ENCODE data around the gene SMIM38. TPM values are rescaled to one million over a fixed set of nuclear protein-coding genes. Genes with fewer than 3 reads are reported as not detected.

Gene SMIM38
- total RNA-seq = 0.51 and 0.64 TPM in 2 replicates

DNA sequence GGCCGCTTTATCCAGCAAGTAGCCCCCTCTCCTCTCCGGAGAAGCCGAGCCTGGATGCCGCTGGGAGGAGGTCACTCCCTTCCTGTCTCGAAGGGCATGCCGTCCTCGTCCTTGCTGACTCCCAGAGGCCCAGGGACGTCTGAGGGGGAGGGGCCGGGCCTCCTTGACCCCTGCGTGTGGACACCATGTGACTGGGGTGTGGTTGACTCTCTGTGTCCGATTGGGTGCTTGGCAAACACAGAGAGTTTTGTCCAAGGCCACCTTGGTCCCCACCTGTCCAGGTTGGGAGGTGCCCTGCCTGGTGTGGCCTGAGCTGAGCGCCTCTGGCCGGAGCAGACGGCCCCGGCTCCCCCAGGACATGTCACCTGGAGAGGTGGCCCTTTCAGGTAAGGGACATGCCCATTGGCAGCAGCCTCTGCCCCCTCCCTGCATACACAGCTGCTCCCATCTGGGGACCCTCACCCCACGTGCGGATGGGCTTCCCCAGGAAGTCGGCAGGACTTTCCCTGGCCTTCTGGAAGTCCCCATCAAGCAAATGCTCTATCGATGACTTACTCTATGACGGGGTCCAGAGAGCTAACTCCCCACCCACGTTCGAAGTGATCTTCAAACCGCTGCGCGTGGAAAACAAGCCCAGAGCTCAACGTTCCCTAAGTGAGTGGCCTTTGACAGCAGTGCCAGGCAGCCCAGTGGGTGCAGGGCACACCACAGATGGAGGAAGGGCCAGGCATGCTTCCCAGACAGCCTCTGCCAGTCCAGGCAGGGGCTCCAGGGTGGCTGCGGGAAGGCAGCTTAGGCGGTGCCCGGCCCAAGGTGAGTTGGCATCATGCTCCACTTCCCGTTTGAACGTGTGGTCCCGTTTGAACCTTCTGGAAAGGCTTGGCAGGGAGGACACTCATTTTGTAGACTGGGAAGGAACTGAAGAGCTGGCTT is at the start of gene SMIM38:
Gene SMIM38 (plus strand): TSS at position 634 of the 933 bp plus-strand sequence. CDS start 1,912 bp downstream, outside the sequence.
- intact Hi-C loops (cut with micrococcal nuclease) = no loop called here

DNA sequence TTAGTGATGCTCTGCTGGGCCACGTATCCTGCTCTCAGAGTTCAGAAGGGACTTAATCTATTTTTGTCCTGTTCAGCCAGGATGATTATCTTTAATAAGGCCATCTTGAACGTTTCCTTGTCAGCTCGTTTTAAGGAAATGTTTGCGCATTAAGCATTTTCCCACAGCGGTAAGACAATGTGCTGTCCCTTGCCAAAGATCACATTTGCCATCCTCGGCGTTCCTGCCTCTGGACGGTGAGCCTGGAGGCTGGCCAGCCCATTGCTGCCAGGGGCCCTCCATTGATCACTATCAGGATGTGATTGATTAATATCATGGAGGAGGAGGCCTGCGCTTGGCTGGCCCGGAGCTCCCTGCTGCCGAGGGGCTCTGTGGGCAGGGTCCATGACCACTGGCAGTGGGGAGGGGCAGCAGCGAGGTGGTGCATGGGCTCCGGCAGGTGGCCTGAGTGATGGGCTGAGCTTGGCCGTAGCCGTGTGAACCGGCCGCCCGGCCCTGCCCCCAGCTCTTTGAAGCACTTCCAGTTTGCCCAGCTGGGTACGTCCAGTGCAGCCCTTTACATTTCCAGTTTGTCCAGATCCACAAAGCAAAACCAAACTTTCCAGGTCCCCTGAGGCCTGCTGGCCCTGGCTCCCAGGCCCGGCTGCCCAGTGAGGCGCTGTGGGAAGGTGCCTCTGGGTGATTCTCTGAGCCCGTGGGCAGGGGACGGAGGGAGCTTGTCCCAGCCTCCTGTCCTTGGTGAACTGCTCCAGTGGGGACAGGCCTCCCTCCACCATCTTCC is 49.5 kb upstream of the SMIM38 start:
- intact Hi-C loops (cut with micrococcal nuclease) = no loop called here

DNA sequence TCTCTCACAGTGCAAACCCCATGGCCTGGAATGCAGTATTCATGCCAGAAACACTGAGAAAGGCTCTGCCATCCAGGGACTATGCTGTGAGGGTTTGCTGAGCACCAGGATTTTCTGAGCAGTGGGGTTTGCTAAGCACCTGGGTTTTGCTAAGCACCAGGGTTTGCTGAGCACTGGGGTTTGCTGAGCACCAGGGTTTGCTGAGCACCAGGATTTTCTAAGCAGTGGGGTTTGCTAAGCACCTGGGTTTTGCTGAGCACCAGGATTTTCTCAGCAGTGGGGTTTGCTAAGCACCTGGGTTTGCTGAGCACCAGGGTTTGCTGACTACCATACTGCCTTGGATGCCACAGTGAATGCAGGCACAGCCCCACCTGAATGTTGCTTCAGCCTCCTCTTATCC is 48.3 kb upstream of the SMIM38 start:
- intact Hi-C loops (cut with micrococcal nuclease) = no loop called here

DNA sequence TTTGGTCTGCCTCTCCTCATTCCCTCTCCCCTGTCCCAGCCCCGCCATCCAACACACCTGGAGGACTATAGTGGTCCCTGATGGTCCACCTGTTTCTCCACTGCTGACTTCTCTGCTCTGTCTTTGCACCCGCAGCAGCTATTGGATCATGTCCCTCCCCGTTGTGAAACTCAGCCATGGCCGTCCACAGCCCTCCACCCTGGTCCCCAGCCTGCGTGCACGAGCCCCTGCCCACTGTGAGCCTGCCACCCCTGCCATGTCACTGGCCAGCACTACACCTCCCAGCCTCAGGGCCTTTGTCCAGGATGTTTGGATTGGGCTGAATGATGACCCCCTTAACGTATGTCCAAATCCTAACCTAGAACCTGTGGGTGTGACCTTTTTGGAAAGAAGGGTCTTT is 47.7 kb upstream of the SMIM38 start:
- intact Hi-C loops (cut with micrococcal nuclease) = no loop called here

DNA sequence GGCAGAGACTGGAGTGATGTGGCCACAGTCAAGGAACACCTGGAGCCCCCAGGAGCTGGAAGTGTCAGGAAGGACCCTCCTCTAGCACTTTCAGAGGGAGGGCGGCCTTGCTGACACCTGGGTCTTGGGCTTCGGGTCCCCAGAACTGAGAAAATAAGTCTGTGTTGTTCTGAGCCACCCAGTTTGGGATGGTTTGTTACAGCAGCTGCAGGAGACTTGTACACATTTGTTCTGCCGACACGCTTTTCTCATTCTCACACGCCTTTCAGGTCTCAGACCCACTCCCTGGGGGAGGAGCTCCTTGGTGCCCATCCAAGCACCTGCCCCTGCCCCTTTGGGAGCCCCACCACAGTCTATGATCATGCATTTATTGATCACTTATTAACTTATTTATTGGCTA is 47.2 kb upstream of the SMIM38 start:
- intact Hi-C loops (cut with micrococcal nuclease) = no loop called here

DNA sequence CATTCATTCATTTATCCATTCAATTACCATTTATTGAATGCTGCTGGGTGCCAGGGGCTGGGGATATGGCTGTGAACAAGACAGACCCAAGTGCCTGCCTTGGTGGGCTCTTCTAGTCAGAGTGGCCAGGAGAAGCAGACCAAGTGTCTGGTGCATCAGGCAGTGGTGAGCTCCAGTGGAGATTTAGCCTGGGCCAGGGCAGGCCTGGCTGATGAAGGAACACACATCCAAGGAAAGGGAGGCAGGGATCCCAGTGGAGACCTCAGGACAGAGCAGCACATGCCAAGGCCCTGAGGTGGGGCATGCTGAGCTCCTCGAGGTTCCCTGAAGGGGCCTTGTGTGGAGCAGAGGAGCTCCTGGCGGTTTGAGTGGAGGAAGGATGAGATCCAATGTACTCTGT is 46.6 kb upstream of the SMIM38 start:
- intact Hi-C loops (cut with micrococcal nuclease) = no loop called here

DNA sequence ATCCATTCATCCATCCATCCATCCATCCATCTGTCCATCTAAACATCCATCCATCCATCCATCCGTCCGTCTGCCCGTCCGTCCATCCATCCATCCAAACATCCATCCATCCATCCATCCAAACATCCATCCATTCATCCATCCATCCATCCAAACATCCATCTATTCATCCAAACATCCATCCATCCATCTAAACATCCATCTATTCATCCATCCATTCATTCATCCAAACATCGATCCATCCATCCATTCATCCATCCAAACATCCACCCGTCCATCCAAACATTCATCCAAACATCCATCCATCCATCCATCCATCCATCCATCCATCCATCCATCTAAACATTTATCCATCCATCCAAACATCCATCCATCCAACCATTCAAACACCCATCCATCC is 45.3 kb upstream of the SMIM38 start:
- intact Hi-C loops (cut with micrococcal nuclease) = no loop called here

DNA sequence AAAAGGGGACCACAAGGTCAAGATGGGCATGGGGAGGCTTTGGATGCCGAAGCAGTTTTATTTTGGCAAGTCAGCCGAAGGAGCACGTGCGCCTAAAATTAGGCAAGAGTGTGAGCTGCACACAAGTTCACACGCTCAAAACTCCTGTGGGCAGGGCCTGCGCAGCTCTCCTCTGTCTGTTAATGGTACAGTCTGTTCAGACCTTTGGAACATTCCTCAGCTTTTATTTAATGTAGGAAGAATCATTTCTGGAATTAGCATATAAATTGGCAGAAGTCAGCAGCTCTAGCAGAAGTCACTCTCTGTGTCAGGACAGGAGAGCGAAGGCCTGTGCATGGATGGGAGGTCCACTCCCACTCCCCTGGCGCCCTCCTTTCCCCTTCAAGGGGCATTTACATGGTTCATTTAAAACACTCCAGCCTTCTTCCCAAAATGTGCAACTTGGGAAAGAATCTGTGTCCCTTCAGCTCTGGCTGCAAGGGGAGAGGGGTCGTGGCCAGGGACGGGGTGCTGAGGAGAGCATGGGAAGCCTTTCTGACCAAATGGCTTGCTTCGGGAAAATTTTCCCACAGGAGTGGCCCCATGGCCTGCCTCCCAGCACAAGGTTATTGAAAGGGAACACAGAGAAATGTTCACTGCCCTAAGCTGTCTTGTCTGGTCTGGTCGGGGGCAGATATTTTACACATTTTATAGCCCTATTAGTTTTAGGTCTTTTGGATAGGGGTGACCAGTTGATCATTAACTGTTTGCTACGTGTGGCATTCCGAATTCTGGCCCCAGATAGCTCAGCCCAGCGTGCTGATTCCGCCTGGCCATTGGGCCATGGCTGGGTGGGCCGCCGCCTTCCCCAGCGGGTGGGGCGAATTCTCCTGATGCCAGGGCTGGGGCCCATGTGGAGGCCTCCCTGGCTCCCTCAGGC is 43.9 kb upstream of the SMIM38 start:
- intact Hi-C loops (cut with micrococcal nuclease) = no loop called here

DNA sequence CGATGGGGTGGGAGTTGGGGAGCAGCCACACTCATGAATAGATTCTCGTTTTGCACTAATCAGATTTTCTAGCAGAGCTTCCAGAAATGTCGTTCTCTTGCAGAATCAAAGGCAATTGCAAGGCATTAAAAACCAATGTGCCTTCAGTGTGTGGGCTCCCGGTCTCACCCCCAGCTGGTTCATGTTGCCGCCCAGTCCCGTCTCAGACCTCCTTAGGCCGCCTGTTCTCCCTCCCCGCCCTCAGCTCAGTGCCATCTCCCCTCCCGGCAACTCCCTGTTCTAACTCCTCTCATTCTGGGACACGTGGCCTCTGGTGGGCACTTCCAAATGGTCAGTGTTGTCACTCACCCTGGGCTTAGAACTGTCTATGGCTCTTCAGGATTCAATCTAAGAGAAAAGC is 42.5 kb upstream of the SMIM38 start:
- intact Hi-C loops (cut with micrococcal nuclease) = no loop called here

DNA sequence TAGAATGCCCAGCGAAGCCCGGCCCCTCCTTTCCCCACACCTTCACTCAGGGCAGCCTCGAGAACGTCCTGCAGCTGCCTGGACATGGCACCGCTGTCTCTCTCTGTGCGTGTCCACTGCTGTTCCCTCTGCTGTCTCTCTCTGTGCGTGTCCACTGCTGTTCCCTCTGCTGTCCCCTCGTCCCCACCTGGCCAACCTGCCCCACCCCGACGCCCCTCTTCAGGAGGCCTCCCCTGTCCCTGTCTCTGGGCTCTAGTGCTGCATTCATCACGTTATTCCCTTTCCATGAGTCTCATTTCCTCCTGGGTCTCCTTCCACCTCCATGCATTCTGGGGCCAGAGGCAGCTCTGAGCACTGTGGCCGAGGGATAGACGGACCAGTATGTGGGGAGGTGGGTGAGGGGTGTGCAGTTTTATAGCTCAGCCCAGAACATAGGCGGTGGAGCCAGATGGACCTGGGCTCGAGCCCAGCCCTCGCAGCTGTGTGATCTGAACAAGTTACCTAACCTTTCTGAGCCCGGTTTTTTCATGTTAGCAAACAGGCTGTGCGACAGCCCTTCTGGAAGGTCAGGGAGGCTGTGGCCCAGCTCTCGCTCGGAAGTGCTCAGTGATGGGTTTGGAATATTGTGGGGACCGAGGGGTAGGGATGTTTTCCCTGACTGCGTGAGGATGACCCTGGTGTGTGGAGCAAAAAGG is 41.9 kb upstream of the SMIM38 start:
- intact Hi-C loops (cut with micrococcal nuclease) = no loop called here

DNA sequence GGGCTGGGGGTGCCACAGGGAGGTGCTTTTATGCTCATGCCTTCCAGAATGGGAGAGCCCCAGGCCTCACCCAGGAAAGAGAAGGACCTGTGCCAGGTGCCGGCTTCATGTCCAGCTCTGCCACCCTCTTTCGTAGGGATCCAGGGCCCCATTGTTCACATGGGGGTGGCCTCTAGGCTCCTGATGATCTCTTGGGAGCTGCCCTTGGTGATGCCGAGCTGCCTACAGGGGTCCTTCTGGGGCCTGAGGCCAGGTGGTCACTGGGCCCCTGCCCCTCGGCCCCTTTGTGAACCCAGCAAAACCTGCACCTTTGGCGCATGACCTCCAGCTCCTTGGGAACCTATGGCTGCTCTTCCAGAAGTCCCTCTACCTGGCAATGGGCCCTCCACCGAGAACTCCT is 41.4 kb upstream of the SMIM38 start:
- intact Hi-C loops (cut with micrococcal nuclease) = no loop called here

DNA sequence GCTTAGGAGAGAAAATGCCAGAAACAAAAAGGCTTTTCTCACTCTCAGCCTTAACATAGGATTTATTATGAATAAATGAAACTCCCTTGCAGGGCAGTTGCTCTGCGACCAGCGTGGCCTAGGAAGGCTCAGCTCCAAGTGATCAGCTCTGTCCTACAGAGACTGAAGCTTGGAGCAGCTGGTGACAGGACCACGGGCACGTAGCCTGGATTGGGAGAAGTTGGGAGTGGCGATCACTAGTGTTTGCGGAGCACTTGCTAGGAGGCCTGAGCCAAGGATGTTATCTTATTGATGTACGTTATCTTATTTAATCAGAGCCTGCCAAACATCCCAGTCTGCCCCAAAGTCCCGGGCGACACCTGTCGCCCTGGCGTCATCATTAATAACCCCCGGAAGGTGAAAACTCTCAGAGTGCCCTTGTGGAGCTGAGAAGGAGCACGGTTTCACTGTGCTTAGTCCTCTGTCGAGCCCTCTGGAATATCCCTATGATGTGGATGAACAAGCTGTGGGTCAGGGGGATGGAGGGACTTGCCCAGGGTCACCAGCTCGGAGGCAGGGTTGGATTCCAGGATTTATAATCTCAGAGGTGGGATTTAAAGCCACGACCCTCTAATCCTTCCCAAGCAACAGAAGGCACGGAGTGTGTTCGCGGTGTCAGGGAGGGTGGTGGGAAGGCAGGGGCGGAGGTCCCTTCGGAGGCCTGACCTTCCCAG is 40.8 kb upstream of the SMIM38 start:
- intact Hi-C loops (cut with micrococcal nuclease) = no loop called here

DNA sequence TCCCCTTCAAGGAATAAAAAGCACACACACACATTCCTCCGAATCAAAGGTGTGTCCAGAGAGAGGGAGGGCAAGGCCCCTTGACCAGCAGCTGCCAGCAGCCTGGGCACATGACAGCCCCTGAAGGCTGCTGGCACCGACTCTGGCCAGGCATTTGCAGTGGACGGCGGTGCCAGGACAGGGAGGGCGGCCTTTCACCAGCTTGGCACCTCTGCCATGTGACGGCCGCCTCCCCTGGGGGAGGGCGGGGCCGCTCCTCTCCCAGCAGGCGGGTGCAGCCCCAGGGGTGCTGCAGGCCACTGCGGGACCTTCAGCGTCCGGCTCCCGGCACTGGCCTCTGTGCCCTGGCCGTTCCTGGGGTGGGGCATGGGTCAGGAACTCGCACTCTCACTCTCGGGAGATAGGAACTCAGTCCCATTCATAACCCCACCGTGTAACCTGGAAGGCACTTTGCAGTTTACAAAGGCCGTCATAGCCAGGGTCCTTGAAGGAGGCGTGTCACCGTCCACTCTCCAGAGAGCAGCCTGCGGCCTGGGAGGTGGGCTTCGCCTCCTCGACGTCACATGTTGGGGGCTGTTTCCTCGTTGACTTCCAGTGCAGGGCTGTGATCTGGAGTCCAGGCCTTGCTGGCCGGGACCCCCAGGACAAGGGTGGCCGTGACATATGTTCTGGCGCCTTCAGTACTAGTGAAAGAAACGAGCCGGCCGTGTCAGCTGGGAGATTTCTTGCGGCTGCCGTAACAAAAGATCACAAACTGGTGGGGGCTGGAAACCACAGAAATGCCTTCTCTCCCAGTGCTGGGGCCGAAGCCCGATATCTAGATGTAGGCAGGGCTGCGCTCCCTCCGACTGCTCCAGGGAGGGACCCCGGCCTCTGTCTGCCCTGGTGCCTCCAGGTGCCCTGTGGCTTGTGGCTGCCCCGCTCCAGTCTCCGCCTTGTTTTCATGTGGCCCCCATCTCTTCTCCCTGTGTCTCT is 39.9 kb upstream of the SMIM38 start:
- intact Hi-C loops (cut with micrococcal nuclease) = no loop called here

DNA sequence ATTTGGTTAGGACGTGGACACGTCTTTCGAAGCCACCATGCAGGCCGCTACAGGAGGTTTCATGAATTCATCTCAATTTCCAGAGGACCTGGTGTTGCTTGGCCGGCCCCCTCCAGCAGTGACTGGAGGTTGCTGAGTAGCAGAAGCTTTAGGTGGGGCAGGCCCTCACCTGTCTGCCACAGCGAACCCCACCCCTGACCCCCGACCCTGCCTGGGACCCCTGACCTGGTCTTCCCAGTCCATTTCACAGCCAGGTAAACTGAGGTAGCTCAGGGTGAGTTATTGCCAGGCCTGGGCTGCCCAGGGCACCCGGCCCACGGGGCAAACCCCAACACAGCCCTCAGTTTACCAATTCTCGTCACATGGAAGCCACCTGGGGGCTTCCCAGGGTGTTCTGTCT is 39.1 kb upstream of the SMIM38 start:
- intact Hi-C loops (cut with micrococcal nuclease) = no loop called here

DNA sequence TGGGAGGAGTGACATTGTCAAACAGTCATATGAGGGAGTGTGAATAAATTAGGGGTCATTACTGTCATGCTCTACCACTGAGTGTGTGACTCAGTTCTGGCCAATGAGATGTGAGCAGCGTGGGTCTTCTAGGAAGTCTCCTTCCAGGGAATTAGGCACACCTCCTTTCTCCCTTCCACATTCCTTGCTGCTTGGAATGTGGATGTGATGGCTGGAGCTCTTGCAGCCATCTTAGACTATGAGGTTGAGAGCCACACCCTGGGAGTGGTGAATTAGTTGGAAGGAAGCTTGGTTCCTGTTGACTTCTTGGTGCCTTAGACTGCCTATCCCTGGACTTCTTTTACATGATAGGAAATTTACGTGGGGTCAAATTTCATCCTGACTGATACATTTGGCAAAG is 36.5 kb upstream of the SMIM38 start:
- intact Hi-C loops (cut with micrococcal nuclease) = no loop called here

DNA sequence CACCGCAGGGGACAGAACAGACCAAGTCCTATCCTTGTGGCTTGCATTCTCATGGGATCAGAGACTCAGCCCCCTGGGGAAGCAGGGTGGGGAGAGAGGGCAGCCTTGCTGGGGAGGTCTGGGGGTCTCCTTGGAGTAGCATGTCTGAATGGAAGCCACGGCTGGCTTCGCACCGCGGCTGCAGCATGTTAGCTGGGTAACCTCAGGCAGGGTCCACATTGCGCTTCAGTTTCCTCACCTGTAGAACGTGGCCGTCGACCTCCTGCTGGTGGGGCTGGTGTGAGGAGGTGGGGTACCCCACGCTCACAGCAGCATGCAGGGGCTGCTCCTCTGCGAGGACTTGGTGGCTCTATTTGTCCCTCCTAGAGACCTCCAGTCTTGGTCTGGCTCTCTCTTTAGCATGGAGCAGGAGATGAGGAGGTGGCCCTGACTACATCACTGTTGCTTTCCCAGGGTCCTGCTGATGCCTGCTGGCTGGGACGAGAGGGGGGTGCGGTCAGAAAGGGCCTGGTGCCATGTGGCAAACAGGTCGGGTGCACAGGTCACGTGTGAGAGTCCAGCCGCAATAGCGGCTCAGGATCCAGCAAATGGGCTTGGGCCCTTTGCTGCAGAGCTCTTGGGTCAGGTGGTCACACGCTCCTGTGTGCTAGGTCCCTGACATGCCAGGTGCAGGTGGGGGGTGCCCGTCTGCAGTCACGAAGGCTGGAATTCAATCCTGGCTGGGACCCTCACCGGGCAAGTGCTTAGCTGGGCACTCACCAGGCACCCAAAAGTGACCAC is 35.4 kb upstream of the SMIM38 start:
- intact Hi-C loops (cut with micrococcal nuclease) = no loop called here

DNA sequence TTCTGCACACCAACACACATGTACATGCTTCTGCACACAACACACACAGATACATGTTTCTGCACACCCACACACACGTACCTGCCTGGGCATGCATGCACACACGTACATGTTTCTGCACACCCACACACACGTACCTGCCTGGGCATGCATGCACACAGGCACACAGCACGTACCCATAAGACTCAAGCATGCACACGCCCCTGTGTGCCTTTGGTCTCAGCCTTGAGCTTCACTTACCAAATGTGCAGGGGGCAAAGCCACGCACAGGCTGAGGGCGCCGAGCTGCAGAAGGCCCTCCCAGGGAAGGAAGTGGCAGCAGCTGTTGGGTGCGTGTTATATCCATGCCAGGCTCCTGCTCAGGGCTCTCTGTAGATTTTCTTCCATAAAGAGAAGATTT is 34.7 kb upstream of the SMIM38 start:
- intact Hi-C loops (cut with micrococcal nuclease) = no loop called here
